SKM-1 (cell line): ENCODE measurements around the gene HTRA1.

Experiments used
- DNase-seq: peaks from one replicate; lab custom pipeline; 2025; ENCODE audit not compliant: unreplicated experiment; lab: John Stamatoyannopoulos, UW

The HTRA1 gene

GRCh38 chr10:122461367-122461728, at the start of gene HTRA1:
TSS of gene HTRA1 (plus strand) at chr10:122461553. CDS start at chr10:122461653, 100 bp downstream.
- DNase-seq, result no peak

- DNase-seq, result no peak
These were observed 48.0 kb upstream of the HTRA1 start for GRCh38 chr10:122413327-122413726.

GRCh38 chr10:122417667-122418066, 43.7 kb upstream of the HTRA1 start:
- DNase-seq, result no peak

GRCh38 chr10:122419016-122419415, 42.3 kb upstream of the HTRA1 start:
- no peak for DNase-seq

GRCh38 chr10:122419876-122420623, 41.3 kb upstream of the HTRA1 start:
- DNase-seq, result no peak

- no peak for DNase-seq
These were observed 40.7 kb upstream of the HTRA1 start for GRCh38 chr10:122420624-122421007.

- no peak for DNase-seq
These were observed 40.2 kb upstream of the HTRA1 start for GRCh38 chr10:122421054-122421625.

GRCh38 chr10:122421742-122422141, 39.6 kb upstream of the HTRA1 start:
- DNase-seq, result peak; percentile 19

- DNase-seq, result no peak
These were observed 38.9 kb upstream of the HTRA1 start for GRCh38 chr10:122422266-122422989.

GRCh38 chr10:122424059-122424458, 37.3 kb upstream of the HTRA1 start:
- DNase-seq, result no peak

- DNase-seq, result no peak
These were observed 34.5 kb upstream of the HTRA1 start for GRCh38 chr10:122426829-122427228.

- DNase-seq, result no peak
These were observed 34.1 kb upstream of the HTRA1 start for GRCh38 chr10:122427280-122427679.

GRCh38 chr10:122435212-122435827, 26.0 kb upstream of the HTRA1 start:
- peak; percentile 54 for DNase-seq

- no peak for DNase-seq
These were observed 19.4 kb upstream of the HTRA1 start for GRCh38 chr10:122441961-122442360.

- DNase-seq, result no peak
These were observed 15.9 kb upstream of the HTRA1 start for GRCh38 chr10:122445469-122445868.

GRCh38 chr10:122445904-122446303, 15.4 kb upstream of the HTRA1 start:
- no peak for DNase-seq

GRCh38 chr10:122446668-122447423, 14.5 kb upstream of the HTRA1 start:
- DNase-seq, result no peak

GRCh38 chr10:122448600-122448999, 12.8 kb upstream of the HTRA1 start:
- DNase-seq, result no peak

- DNase-seq, result no peak
These were observed 12.2 kb upstream of the HTRA1 start for GRCh38 chr10:122449153-122449552.

GRCh38 chr10:122450353-122450990, 10.9 kb upstream of the HTRA1 start:
- DNase-seq, result no peak

- DNase-seq, result no peak
These were observed 7.3 kb upstream of the HTRA1 start for GRCh38 chr10:122454071-122454470.
